NCI-H1694 (cell line): ENCODE results near the gene METTL26.

Source experiments
- DNase-seq: peaks from one replicate; lab custom pipeline; 2025; lab: John Stamatoyannopoulos, UW

METTL26 gene

GRCh38 chr16:636206-637080, at the start of gene METTL26:
TSS of gene METTL26 (minus strand) at chr16:636305. CDS start at chr16:636290, 15 bp downstream.
- DNase-seq, result peak; percentile 82

GRCh38 chr16:684961-685696, 49.0 kb upstream of the METTL26 start:
- no peak for DNase-seq

GRCh38 chr16:684071-684794, 48.1 kb upstream of the METTL26 start, which contains the start of gene JMJD8:
TSS of gene JMJD8 (minus strand) at chr16:684334. CDS start at chr16:684319, 15 bp downstream.
- peak; percentile 80 for DNase-seq

GRCh38 chr16:683396-684070, 47.4 kb upstream of the METTL26 start:
- no peak for DNase-seq

- no peak for DNase-seq
These were observed 46.6 kb upstream of the METTL26 start for GRCh38 chr16:682493-683395.

- no peak for DNase-seq
These were observed 45.8 kb upstream of the METTL26 start for GRCh38 chr16:681746-682427.

- DNase-seq, result no peak
These were observed 45.1 kb upstream of the METTL26 start for GRCh38 chr16:680967-681745.

- DNase-seq, result no peak
These were observed 44.5 kb upstream of the METTL26 start for GRCh38 chr16:680625-680945.

GRCh38 chr16:679814-680624, 43.9 kb upstream of the METTL26 start, which contains the start of gene STUB1:
TSS of gene STUB1 (plus strand) at chr16:680410. CDS start at chr16:680526, 116 bp downstream.
- DNase-seq, result peak; percentile 48

GRCh38 chr16:678858-679813, 43.0 kb upstream of the METTL26 start:
- peak; percentile 34 for DNase-seq

- DNase-seq, result no peak
These were observed 42.2 kb upstream of the METTL26 start for GRCh38 chr16:678209-678857.

GRCh38 chr16:677316-678190, 41.4 kb upstream of the METTL26 start:
- DNase-seq, result no peak

GRCh38 chr16:676913-677312, 40.8 kb upstream of the METTL26 start:
- DNase-seq, result no peak

- DNase-seq, result no peak
These were observed 40.4 kb upstream of the METTL26 start for GRCh38 chr16:676565-676902.

- no peak for DNase-seq
These were observed 39.9 kb upstream of the METTL26 start for GRCh38 chr16:675884-676564.
